ENCODE measurements around the gene SRM. TPM values are rescaled to one million over a fixed set of nuclear protein-coding genes. Genes with fewer than 3 reads are reported as not detected.
"Not testable (repeated sequence)": the region's sequence is repeated elsewhere in the genome, so short reads cannot be mapped to it uniquely, and the experiment has no call there.

Gene SRM
- 10 to 100 TPM; 58.4 to 65.2 TPM for polyA plus RNA-seq

GRCh38 chr1:11059968-11060830, at the start of gene SRM:
Gene SRM (minus strand): TSS chr1:11060018. CDS start chr1:11059943, 75 bp downstream.
- 0 to 1% methylated on average over 47 to 83 of the region's 83 CpGs for WGBS, 2 donors
- no peaks in the 10 kb centered on the region for H3K27me3 ChIP-seq (ENCODE audit: control insufficient read depth in 1 of 2, insufficient read depth in 2 of 2, low read length in 2 of 2)
- peak within 1 kb of the TSS; percentile 75 to 93 for H3K4me3 ChIP-seq (ENCODE audit: low read depth in 1 of 2, low read length in 2 of 2)
- H3K4me1 ChIP-seq (ENCODE audit: control insufficient read depth in 2 of 2, insufficient read depth in 2 of 2, low read length in 1 of 2) = peaks cover 3 to 13% of the 10 kb centered on the region in 2 donors
- H3K36me3 ChIP-seq (ENCODE audit: control insufficient read depth in 2 of 2, insufficient read depth in 2 of 2, low read length in 1 of 2) = peaks cover 9 to 12% of the 10 kb centered on the region in 2 donors
- no peaks in the 10 kb centered on the region for H3K9me3 ChIP-seq (ENCODE audit: control insufficient read depth in 2 of 2, insufficient read depth in 1 of 2, low read depth in 1 of 2, low read length in 1 of 2)
- peak within 1 kb of the TSS; percentile 66 to 77 for H3K27ac ChIP-seq (ENCODE audit: low read depth in 2 of 2, low read length in 1 of 2)

GRCh38 chr1:11109047-11109760, 49.4 kb upstream of the SRM start:
- Histone ChIP-seq H3K36me3 (ENCODE audit: control insufficient read depth in 2 of 2, insufficient read depth in 2 of 2, low read length in 1 of 2) (peaks cover 11 to 23% of the 10 kb centered on the region in 2 donors), H3K27me3 (ENCODE audit: control insufficient read depth in 1 of 2, insufficient read depth in 2 of 2, low read length in 2 of 2) (no peaks in the 10 kb centered on the region), H3K27ac (ENCODE audit: low read depth in 2 of 2, low read length in 1 of 2) (no peak overlapping the region), H3K9me3 (ENCODE audit: control insufficient read depth in 2 of 2, insufficient read depth in 1 of 2, low read depth in 1 of 2, low read length in 1 of 2) (no peaks in the 10 kb centered on the region), H3K4me3 (ENCODE audit: low read depth in 1 of 2, low read length in 2 of 2) (no peak overlapping the region), H3K4me1 (ENCODE audit: control insufficient read depth in 2 of 2, insufficient read depth in 2 of 2, low read length in 1 of 2) (no peaks in the 10 kb centered on the region)
- 85 to 87% methylated on average over 7 of the region's 7 CpGs for WGBS, 2 donors

GRCh38 chr1:11107599-11107998, 47.8 kb upstream of the SRM start:
- Histone ChIP-seq H3K36me3 (ENCODE audit: control insufficient read depth in 2 of 2, insufficient read depth in 2 of 2, low read length in 1 of 2) (peaks cover 11 to 17% of the 10 kb centered on the region in 2 donors), H3K4me1 (ENCODE audit: control insufficient read depth in 2 of 2, insufficient read depth in 2 of 2, low read length in 1 of 2) (no peaks in the 10 kb centered on the region), H3K9me3 (ENCODE audit: control insufficient read depth in 2 of 2, insufficient read depth in 1 of 2, low read depth in 1 of 2, low read length in 1 of 2) (no peaks in the 10 kb centered on the region), H3K27me3 (ENCODE audit: control insufficient read depth in 1 of 2, insufficient read depth in 2 of 2, low read length in 2 of 2) (no peaks in the 10 kb centered on the region), H3K4me3 (ENCODE audit: low read depth in 1 of 2, low read length in 2 of 2) (no peak overlapping the region), H3K27ac (ENCODE audit: low read depth in 2 of 2, low read length in 1 of 2) (no peak overlapping the region)
- 92 to 93% methylated on average over 5 of the region's 5 CpGs for WGBS, 2 donors

- no peaks in the 10 kb centered on the region for H3K27me3 ChIP-seq (ENCODE audit: control insufficient read depth in 1 of 2, insufficient read depth in 2 of 2, low read length in 2 of 2)
- 93 to 97% methylated on average over 10 of the region's 10 CpGs for WGBS, 2 donors
- H3K4me1 ChIP-seq (ENCODE audit: control insufficient read depth in 2 of 2, insufficient read depth in 2 of 2, low read length in 1 of 2) = no peaks in the 10 kb centered on the region
- peaks cover 4 to 11% of the 10 kb centered on the region in 2 donors for H3K36me3 ChIP-seq (ENCODE audit: control insufficient read depth in 2 of 2, insufficient read depth in 2 of 2, low read length in 1 of 2)
- H3K4me3 ChIP-seq (ENCODE audit: low read depth in 1 of 2, low read length in 2 of 2) = no peak overlapping the region
- H3K27ac ChIP-seq (ENCODE audit: low read depth in 2 of 2, low read length in 1 of 2) = no peak overlapping the region
- H3K9me3 ChIP-seq (ENCODE audit: control insufficient read depth in 2 of 2, insufficient read depth in 1 of 2, low read depth in 1 of 2, low read length in 1 of 2) = no peaks in the 10 kb centered on the region
Observed at GRCh38 chr1:11105586-11105985, 45.8 kb upstream of the SRM start.

- WGBS, 2 donors = 88 to 89% methylated on average over 6 of the region's 6 CpGs
- Histone ChIP-seq H3K27me3 (ENCODE audit: control insufficient read depth in 1 of 2, insufficient read depth in 2 of 2, low read length in 2 of 2) (no peaks in the 10 kb centered on the region), H3K4me3 (ENCODE audit: low read depth in 1 of 2, low read length in 2 of 2) (no peak overlapping the region), H3K4me1 (ENCODE audit: control insufficient read depth in 2 of 2, insufficient read depth in 2 of 2, low read length in 1 of 2) (no peaks in the 10 kb centered on the region), H3K36me3 (ENCODE audit: control insufficient read depth in 2 of 2, insufficient read depth in 2 of 2, low read length in 1 of 2) (peaks cover 0 to 10% of the 10 kb centered on the region in 2 donors), H3K9me3 (ENCODE audit: control insufficient read depth in 2 of 2, insufficient read depth in 1 of 2, low read depth in 1 of 2, low read length in 1 of 2) (no peaks in the 10 kb centered on the region), H3K27ac (ENCODE audit: low read depth in 2 of 2, low read length in 1 of 2) (no peak overlapping the region)
Observed at GRCh38 chr1:11101347-11101746, 41.5 kb upstream of the SRM start.

GRCh38 chr1:11100806-11101205, 41.0 kb upstream of the SRM start:
- 94 to 96% methylated on average over 17 of the region's 17 CpGs for WGBS, 2 donors
- not testable (repeated sequence) for H3K27me3 ChIP-seq (ENCODE audit: control insufficient read depth in 1 of 2, insufficient read depth in 2 of 2, low read length in 2 of 2); H3K9me3 ChIP-seq (ENCODE audit: control insufficient read depth in 2 of 2, insufficient read depth in 1 of 2, low read depth in 1 of 2, low read length in 1 of 2); H3K36me3 ChIP-seq (ENCODE audit: control insufficient read depth in 2 of 2, insufficient read depth in 2 of 2, low read length in 1 of 2); H3K4me3 ChIP-seq (ENCODE audit: low read depth in 1 of 2, low read length in 2 of 2); H3K4me1 ChIP-seq (ENCODE audit: control insufficient read depth in 2 of 2, insufficient read depth in 2 of 2, low read length in 1 of 2); H3K27ac ChIP-seq (ENCODE audit: low read depth in 2 of 2, low read length in 1 of 2)

- 28 to 37% methylated on average over 13 of the region's 13 CpGs for WGBS, 2 donors
- Histone ChIP-seq H3K4me1 (ENCODE audit: control insufficient read depth in 2 of 2, insufficient read depth in 2 of 2, low read length in 1 of 2) (no peaks in the 10 kb centered on the region), H3K36me3 (ENCODE audit: control insufficient read depth in 2 of 2, insufficient read depth in 2 of 2, low read length in 1 of 2) (peaks cover 0 to 7% of the 10 kb centered on the region in 2 donors), H3K9me3 (ENCODE audit: control insufficient read depth in 2 of 2, insufficient read depth in 1 of 2, low read depth in 1 of 2, low read length in 1 of 2) (no peaks in the 10 kb centered on the region), H3K4me3 (ENCODE audit: low read depth in 1 of 2, low read length in 2 of 2) (peak overlapping the region; percentile 95 to 100), H3K27ac (ENCODE audit: low read depth in 2 of 2, low read length in 1 of 2) (peak overlapping the region; percentile 67 to 77), H3K27me3 (ENCODE audit: control insufficient read depth in 1 of 2, insufficient read depth in 2 of 2, low read length in 2 of 2) (no peaks in the 10 kb centered on the region)
Observed at GRCh38 chr1:11100149-11100493, 40.3 kb upstream of the SRM start.

GRCh38 chr1:11099310-11100148, 39.7 kb upstream of the SRM start, which contains the start of gene EXOSC10:
Gene EXOSC10 (minus strand): TSS chr1:11099869. CDS start chr1:11099831, 38 bp downstream.
- Histone ChIP-seq H3K9me3 (ENCODE audit: control insufficient read depth in 2 of 2, insufficient read depth in 1 of 2, low read depth in 1 of 2, low read length in 1 of 2) (no peaks in the 10 kb centered on the region), H3K4me3 (ENCODE audit: low read depth in 1 of 2, low read length in 2 of 2) (peak within 1 kb of the TSS; percentile 95 to 100), H3K4me1 (ENCODE audit: control insufficient read depth in 2 of 2, insufficient read depth in 2 of 2, low read length in 1 of 2) (no peaks in the 10 kb centered on the region), H3K27ac (ENCODE audit: low read depth in 2 of 2, low read length in 1 of 2) (peak within 1 kb of the TSS; percentile 67 to 87), H3K27me3 (ENCODE audit: control insufficient read depth in 1 of 2, insufficient read depth in 2 of 2, low read length in 2 of 2) (no peaks in the 10 kb centered on the region), H3K36me3 (ENCODE audit: control insufficient read depth in 2 of 2, insufficient read depth in 2 of 2, low read length in 1 of 2) (peaks cover 0 to 7% of the 10 kb centered on the region in 2 donors)
- 0 to 1% methylated on average over 72 to 78 of the region's 78 CpGs for WGBS, 2 donors

GRCh38 chr1:11098931-11099309, 39.1 kb upstream of the SRM start:
- Histone ChIP-seq H3K4me3 (ENCODE audit: low read depth in 1 of 2, low read length in 2 of 2) (peak overlapping the region; percentile 95 to 100), H3K27ac (ENCODE audit: low read depth in 2 of 2, low read length in 1 of 2) (peak overlapping the region; percentile 67 to 87), H3K9me3 (ENCODE audit: control insufficient read depth in 2 of 2, insufficient read depth in 1 of 2, low read depth in 1 of 2, low read length in 1 of 2) (no peaks in the 10 kb centered on the region), H3K27me3 (ENCODE audit: control insufficient read depth in 1 of 2, insufficient read depth in 2 of 2, low read length in 2 of 2) (no peaks in the 10 kb centered on the region), H3K4me1 (ENCODE audit: control insufficient read depth in 2 of 2, insufficient read depth in 2 of 2, low read length in 1 of 2) (no peaks in the 10 kb centered on the region), H3K36me3 (ENCODE audit: control insufficient read depth in 2 of 2, insufficient read depth in 2 of 2, low read length in 1 of 2) (peaks cover 0 to 7% of the 10 kb centered on the region in 2 donors)
- 15 to 16% methylated on average over 5 of the region's 5 CpGs for WGBS, 2 donors

Data from esophagus (tissue), 2 donors.